ENCODE measurements around the gene SPDYE5. TPM values are rescaled to one million over a fixed set of nuclear protein-coding genes. Genes with fewer than 3 reads are reported as not detected.

The SPDYE5 gene
- polyA plus RNA-seq, 1 donor (not counting 4 experiments of a cell fraction or from before 2014, with no cell fraction given) = 0.04 TPM

- Histone ChIP-seq H3K4me3 (ENCODE audit: control insufficient read depth in 2 of 3, extremely low read depth in 1 of 3, insufficient read depth in 2 of 3, low read depth in 1 of 3, low read length in 3 of 3) (no peak overlapping the region), H3K9me1 (ENCODE audit: control insufficient read depth, extremely low read depth, insufficient read depth, low read length) (no peaks in the 10 kb centered on the region), H4K20me1 (ENCODE audit: control insufficient read depth, extremely low read depth, insufficient read depth, low read length) (no peaks in the 10 kb centered on the region), H3K36me3 (ENCODE audit: control insufficient read depth in 2 of 2, extremely low read depth in 1 of 2, insufficient read depth in 2 of 2, low read length in 2 of 2) (no peaks in the 10 kb centered on the region), H3K9ac (ENCODE audit: control insufficient read depth, extremely low read depth, insufficient read depth, low read length) (no peak overlapping the region), H3K79me2 (ENCODE audit: control insufficient read depth, insufficient read depth, low read length) (peaks cover 16% of the 10 kb centered on the region), H3K27me3 (ENCODE audit: control insufficient read depth, extremely low read depth, insufficient read depth, low read length) (no peaks in the 10 kb centered on the region), H2AFZ (ENCODE audit: control insufficient read depth, low read length) (no peak overlapping the region), H3K4me1 (ENCODE audit: control insufficient read depth, extremely low read depth, insufficient read depth, low read length) (peaks cover 2% of the 10 kb centered on the region), H3K27ac (ENCODE audit: control insufficient read depth, insufficient read depth, low read length) (no peak overlapping the region), H3K9me3 (ENCODE audit: control insufficient read depth, low read depth, low read length) (no peaks in the 10 kb centered on the region), H3K4me2 (ENCODE audit: control insufficient read depth, extremely low read depth, insufficient read depth, low read depth, low read length) (no peak overlapping the region)
- dilution Hi-C loops (cut with MboI; ENCODE audit: extremely low pct_ligation_motif_present, low sequenced_read_pairs) = no loop called here
- DNase-seq (ENCODE audit: low read depth, low spot score) = no peak
- TF ChIP-seq EZH2 (IDR thresholded peaks at IDR 0.05; ENCODE audit: low read length) = no peak
- TF ChIP-seq CTCF (optimal IDR thresholded peaks at IDR 0.05 in 1 of 3, IDR thresholded peaks at IDR 0.05 in 1 of 3, conservative IDR thresholded peaks at IDR 0.05 in 1 of 3; ENCODE audit: extremely low read depth in 1 of 3, insufficient read depth in 2 of 3, low read length in 3 of 3) = no peak
- FAIRE-seq = no peak
Measured at GRCh38 chr7:75531359-75531821, 39.3 kb downstream of the SPDYE5 start.

- Histone ChIP-seq H3K9me3 (ENCODE audit: control insufficient read depth, low read depth, low read length) (no peaks in the 10 kb centered on the region), H3K4me1 (ENCODE audit: control insufficient read depth, extremely low read depth, insufficient read depth, low read length) (no peaks in the 10 kb centered on the region), H3K9me1 (ENCODE audit: control insufficient read depth, extremely low read depth, insufficient read depth, low read length) (no peaks in the 10 kb centered on the region), H3K27ac (ENCODE audit: control insufficient read depth, insufficient read depth, low read length) (no peak overlapping the region), H3K4me2 (ENCODE audit: control insufficient read depth, extremely low read depth, insufficient read depth, low read depth, low read length) (no peak overlapping the region), H3K36me3 (ENCODE audit: control insufficient read depth in 2 of 2, extremely low read depth in 1 of 2, insufficient read depth in 2 of 2, low read length in 2 of 2) (no peaks in the 10 kb centered on the region), H3K9ac (ENCODE audit: control insufficient read depth, extremely low read depth, insufficient read depth, low read length) (no peak overlapping the region), H3K4me3 (ENCODE audit: control insufficient read depth in 2 of 3, extremely low read depth in 1 of 3, insufficient read depth in 2 of 3, low read depth in 1 of 3, low read length in 3 of 3) (no peak overlapping the region), H2AFZ (ENCODE audit: control insufficient read depth, low read length) (no peak overlapping the region), H3K79me2 (ENCODE audit: control insufficient read depth, insufficient read depth, low read length) (peaks cover 3% of the 10 kb centered on the region), H4K20me1 (ENCODE audit: control insufficient read depth, extremely low read depth, insufficient read depth, low read length) (no peaks in the 10 kb centered on the region), H3K27me3 (ENCODE audit: control insufficient read depth, extremely low read depth, insufficient read depth, low read length) (no peaks in the 10 kb centered on the region)
- TF ChIP-seq EZH2 (IDR thresholded peaks at IDR 0.05; ENCODE audit: low read length) (no peak), CTCF (optimal IDR thresholded peaks at IDR 0.05 in 1 of 3, IDR thresholded peaks at IDR 0.05 in 1 of 3, conservative IDR thresholded peaks at IDR 0.05 in 1 of 3; ENCODE audit: extremely low read depth in 1 of 3, insufficient read depth in 2 of 3, low read length in 3 of 3) (no peak)
- FAIRE-seq = no peak
- dilution Hi-C loops (cut with MboI; ENCODE audit: extremely low pct_ligation_motif_present, low sequenced_read_pairs) = no loop called here
- no peak for DNase-seq (ENCODE audit: low read depth, low spot score)
Measured at GRCh38 chr7:75532639-75533038, 40.5 kb downstream of the SPDYE5 start.
